PFSK-1 (cell line): ENCODE results near the gene NRBF2.

ENCODE experiments used
- POLR2AphosphoS5 ChIP-seq: IDR thresholded peaks from 2 replicates; pipeline ENCODE4 v1.6.1; 2012; ENCODE audit warnings: low read depth, mild to moderate bottlenecking, control low read depth, low read length, moderate library complexity
- TAF1 ChIP-seq: IDR thresholded peaks from 2 replicates; pipeline ENCODE4 v1.6.1; 2012; ENCODE audit warnings: low read length, control low read depth, borderline replicate concordance; ENCODE audit not compliant: insufficient read depth

GRCh38 chr10:63133821-63134557, 861 bp downstream of the NRBF2 start:
- no peak for TF ChIP-seq POLR2AphosphoS5
- TF ChIP-seq TAF1 = no peak
